K562 (cell line): ENCODE results near the gene CCL2.

Experiments
- CTCF ChIP-seq, 3 experiments: IDR thresholded peaks in 2 of 3; conservative IDR thresholded peaks in 1 of 3; 2 replicates each; pipeline ENCODE4 v1.5.1; 2011 to 2012; ENCODE audit warnings: low read length in 3 of 3, mild to moderate bottlenecking in 3 of 3, control low read depth in 2 of 3, improper control_type of control experiment in 1 of 3, inconsistent platforms in 1 of 3, low read depth in 1 of 3, mixed read lengths in 1 of 3, moderate library complexity in 1 of 3; ENCODE audit not compliant: insufficient read depth in 2 of 3
- GABPA ChIP-seq: fragments of 200-800 bp; sonication (Bioruptor generic); conservative IDR thresholded peaks from 2 replicates; pipeline ENCODE4 v1.6.1; 2016; ENCODE audit warnings: low read depth, missing genetic modification characterization, missing compliant biosample characterization
- ZBTB2 ChIP-seq: fragments of 450-650 bp; IDR thresholded peaks from 2 replicates; pipeline ENCODE4 v1.6.1; 2016; ENCODE audit warnings: antibody characterized with exemption
- ZNF274 ChIP-seq: IDR thresholded peaks from 2 replicates; pipeline ENCODE4 v1.6.1; 2011; ENCODE audit warnings: low read depth, mild to moderate bottlenecking, low read length, moderate library complexity, borderline replicate concordance
- ZSCAN29 ChIP-seq: fragments of 450-650 bp; IDR thresholded peaks from 2 replicates; pipeline ENCODE4 v1.6.1; 2017

- TF ChIP-seq GABPA (tag) (no peak), ZNF274 (no peak), CTCF (IDR thresholded peaks at IDR 0.05 in 2 of 3, conservative IDR thresholded peaks at IDR 0.05 in 1 of 3; ENCODE audit: insufficient read depth in 2 of 3, low read depth in 1 of 3, low read length in 3 of 3) (no peak), ZBTB2 (no peak), ZSCAN29 (no peak)
These were observed 30.0 kb upstream of the CCL2 start for GRCh38 chr17:34225046-34225445.
